Measurements from ENCODE around the gene CNN1. TPM values are rescaled to one million over a fixed set of nuclear protein-coding genes. Genes with fewer than 3 reads are reported as not detected.

Gene CNN1
- total and polyA plus RNA-seq, 2 of the 13 experiments (the other 11 are each of a cell fraction or from before 2014, with no cell fraction given) = 0.70 to 1.1 TPM

DNA sequence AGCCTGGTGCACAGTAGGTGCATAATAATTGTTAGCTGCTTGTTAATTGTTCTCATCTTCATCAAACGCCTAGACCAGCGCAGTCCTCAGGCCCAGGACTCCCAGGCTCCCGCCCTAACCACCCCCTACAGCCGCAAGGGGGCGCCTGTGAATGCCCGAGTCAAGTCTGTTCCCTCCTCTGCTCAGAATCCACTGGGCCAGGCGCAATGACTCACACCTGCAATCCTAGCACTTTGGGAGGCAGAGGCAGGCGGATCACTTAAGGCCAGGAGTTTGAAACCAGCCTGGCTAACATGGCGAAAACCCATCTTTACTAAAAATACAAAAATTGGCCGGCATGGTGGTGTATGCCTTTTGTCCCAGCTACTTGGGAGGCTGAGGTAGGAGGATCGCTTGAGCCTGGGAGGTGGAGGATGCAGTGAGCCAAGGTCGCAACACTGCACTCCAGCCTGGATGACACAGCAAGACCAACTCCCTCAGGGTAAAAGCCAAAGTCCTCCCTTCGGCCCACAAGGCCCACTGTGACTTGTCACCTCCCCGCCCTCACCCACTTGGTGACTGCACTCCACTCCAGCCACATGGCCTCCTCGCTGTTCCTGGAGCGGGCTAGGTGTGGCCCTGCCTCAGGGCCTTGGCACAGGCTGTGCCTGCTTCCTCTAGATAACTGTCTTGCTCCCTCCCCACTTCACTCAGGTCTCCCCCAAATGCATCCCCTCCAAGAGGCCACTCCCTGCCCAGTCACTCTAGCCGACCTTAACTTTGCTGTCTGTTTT is 42.1 kb upstream of the CNN1 start (continued):
- no peak for TF ChIP-seq ZNF121 (CRISPR knock-in tag; IDR thresholded peaks at IDR 0.05)
- no peak for TF ChIP-seq ZNF607 (CRISPR knock-in tag; IDR thresholded peaks at IDR 0.05; ENCODE audit: borderline replicate concordance)
- TF ChIP-seq, protein P1, sequence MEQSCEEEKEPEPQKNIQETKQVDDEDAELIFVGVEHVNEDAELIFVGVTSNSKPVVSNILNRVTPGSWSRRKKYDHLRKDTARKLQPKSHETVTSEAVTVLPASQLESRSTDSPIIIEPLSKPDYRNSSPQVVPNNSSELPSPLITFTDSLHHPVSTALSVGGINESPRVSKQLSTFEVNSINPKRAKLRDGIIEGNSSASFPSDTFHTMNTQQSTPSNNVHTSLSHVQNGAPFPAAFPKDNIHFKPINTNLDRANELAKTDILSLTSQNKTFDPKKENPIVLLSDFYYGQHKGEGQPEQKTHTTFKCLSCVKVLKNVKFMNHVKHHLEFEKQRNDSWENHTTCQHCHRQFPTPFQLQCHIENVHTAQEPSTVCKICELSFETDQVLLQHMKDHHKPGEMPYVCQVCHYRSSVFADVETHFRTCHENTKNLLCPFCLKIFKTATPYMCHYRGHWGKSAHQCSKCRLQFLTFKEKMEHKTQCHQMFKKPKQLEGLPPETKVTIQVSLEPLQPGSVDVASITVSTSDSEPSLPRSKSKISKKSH (CRISPR knock-in tag; IDR thresholded peaks at IDR 0.05; ENCODE audit: borderline replicate concordance) = no peak
- no peak for TF ChIP-seq ZFP62 (CRISPR knock-in tag; IDR thresholded peaks at IDR 0.05)
- no peak for TF ChIP-seq ZNF790 (CRISPR knock-in tag; IDR thresholded peaks at IDR 0.05; ENCODE audit: borderline replicate concordance)
- TF ChIP-seq TBX3 (IDR thresholded peaks at IDR 0.05; ENCODE audit: borderline replicate concordance) = no peak
- TF ChIP-seq ZNF251 (CRISPR knock-in tag; IDR thresholded peaks at IDR 0.05) = no peak
- TF ChIP-seq, protein P2, sequence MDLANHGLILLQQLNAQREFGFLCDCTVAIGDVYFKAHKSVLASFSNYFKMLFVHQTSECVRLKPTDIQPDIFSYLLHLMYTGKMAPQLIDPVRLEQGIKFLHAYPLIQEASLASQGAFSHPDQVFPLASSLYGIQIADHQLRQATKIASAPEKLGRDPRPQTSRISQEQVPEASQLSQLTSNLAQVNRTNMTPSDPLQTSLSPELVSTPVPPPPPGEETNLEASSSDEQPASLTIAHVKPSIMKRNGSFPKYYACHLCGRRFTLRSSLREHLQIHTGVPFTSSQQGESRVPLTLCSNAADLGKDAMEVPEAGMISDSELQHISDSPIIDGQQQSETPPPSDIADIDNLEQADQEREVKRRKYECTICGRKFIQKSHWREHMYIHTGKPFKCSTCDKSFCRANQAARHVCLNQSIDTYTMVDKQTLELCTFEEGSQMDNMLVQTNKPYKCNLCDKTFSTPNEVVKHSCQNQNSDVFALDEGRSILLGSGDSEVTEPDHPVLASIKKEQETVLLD (CRISPR knock-in tag; IDR thresholded peaks at IDR 0.05; ENCODE audit: low read depth) = no peak
- peak; percentile 74 for TF ChIP-seq ZNF770 (CRISPR knock-in tag; IDR thresholded peaks at IDR 0.05)
- TF ChIP-seq SMC3 (IDR thresholded peaks at IDR 0.05; ENCODE audit: low read length) = peak; percentile 28; the same call in 1 of the 2 replicates
- TF ChIP-seq ISX (CRISPR knock-in tag; conservative IDR thresholded peaks at IDR 0.05) = no peak
- TF ChIP-seq RAD21 (CRISPR knock-in tag; IDR thresholded peaks at IDR 0.05) = 0 out of 2 replicates have a peak, but pooled peaks have one; percentile 30
- TF ChIP-seq, protein P3, sequence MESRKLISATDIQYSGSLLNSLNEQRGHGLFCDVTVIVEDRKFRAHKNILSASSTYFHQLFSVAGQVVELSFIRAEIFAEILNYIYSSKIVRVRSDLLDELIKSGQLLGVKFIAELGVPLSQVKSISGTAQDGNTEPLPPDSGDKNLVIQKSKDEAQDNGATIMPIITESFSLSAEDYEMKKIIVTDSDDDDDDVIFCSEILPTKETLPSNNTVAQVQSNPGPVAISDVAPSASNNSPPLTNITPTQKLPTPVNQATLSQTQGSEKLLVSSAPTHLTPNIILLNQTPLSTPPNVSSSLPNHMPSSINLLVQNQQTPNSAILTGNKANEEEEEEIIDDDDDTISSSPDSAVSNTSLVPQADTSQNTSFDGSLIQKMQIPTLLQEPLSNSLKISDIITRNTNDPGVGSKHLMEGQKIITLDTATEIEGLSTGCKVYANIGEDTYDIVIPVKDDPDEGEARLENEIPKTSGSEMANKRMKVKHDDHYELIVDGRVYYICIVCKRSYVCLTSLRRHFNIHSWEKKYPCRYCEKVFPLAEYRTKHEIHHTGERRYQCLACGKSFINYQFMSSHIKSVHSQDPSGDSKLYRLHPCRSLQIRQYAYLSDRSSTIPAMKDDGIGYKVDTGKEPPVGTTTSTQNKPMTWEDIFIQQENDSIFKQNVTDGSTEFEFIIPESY (CRISPR knock-in tag; IDR thresholded peaks at IDR 0.05) = peak; percentile 83; the same call in 1 of the 2 replicates
- TF ChIP-seq, protein P4, sequence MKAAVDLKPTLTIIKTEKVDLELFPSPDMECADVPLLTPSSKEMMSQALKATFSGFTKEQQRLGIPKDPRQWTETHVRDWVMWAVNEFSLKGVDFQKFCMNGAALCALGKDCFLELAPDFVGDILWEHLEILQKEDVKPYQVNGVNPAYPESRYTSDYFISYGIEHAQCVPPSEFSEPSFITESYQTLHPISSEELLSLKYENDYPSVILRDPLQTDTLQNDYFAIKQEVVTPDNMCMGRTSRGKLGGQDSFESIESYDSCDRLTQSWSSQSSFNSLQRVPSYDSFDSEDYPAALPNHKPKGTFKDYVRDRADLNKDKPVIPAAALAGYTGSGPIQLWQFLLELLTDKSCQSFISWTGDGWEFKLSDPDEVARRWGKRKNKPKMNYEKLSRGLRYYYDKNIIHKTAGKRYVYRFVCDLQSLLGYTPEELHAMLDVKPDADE (CRISPR knock-in tag; IDR thresholded peaks at IDR 0.05) = no peak
- TF ChIP-seq WIZ (CRISPR knock-in tag; IDR thresholded peaks at IDR 0.05) = no peak
- TF ChIP-seq RFX1 (IDR thresholded peaks at IDR 0.05) = no peak
- TF ChIP-seq TFE3 (CRISPR knock-in tag; IDR thresholded peaks at IDR 0.05) = no peak
- TF ChIP-seq ZNF143 (CRISPR knock-in tag; IDR thresholded peaks at IDR 0.05) = no peak
- TF ChIP-seq FOSL2 (CRISPR knock-in tag; IDR thresholded peaks at IDR 0.05) = peak; percentile 77

Measured in HepG2 (cell line).